Retinal pigment epithelial cell (primary cell): ENCODE measurements around the gene NOTCH1.

Experiments used
- DNase-seq: peaks from one replicate; pipeline ENCODE4 v3.0.0-alpha.2; 2010; ENCODE audit warnings: low read depth
- H3K4me3 ChIP-seq: 2 replicates; pipeline ENCODE4 v1.5.1; 2011; ENCODE audit warnings: mild to moderate bottlenecking, low read length, control low read depth, moderate library complexity
- CTCF ChIP-seq: conservative IDR thresholded peaks from 2 replicates; pipeline ENCODE4 v1.5.1; 2011; ENCODE audit warnings: low read depth, low read length, control low read depth, inconsistent platforms

Gene NOTCH1

DNA sequence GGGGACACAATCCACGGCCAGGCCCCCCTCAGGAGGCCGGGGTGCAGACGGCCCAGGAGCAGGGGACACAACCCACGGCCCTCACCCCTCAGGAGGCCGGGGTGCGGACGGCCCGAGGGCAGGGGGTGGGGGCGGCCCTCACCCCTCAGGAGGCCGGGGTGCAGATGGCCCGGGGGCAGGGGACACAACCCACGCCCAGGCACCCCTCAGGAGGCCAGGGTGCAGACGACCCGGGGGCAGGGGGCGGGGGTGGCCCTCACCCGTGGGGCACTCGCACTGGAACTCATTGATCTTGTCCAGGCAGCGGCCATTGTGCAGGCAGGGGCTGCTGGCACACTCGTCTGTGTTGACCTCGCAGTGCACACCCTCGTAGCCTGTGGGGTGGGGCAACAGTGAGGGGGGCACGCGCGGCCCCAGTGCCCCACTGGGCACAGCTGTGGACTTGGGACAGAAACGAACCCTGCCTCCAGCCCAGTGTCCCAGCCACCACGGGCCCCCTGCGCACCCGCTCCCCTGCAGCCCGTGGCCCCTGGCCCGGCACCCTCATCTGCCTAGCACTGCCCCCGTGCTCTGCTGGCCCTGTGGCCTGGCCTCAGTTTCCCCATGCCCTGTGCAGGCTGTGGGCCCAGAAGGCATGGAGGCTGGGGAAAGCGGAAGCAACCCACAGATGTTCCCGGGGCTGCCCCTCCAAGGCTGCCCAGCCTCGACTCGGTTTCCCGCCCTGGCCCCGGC, 28.7 kb downstream of the NOTCH1 start:
- DNase-seq: no peak
- TF ChIP-seq CTCF: no peak

GRCh38 chr9:136516191-136516654, 29.6 kb downstream of the NOTCH1 start:
- no peak for TF ChIP-seq CTCF
- DNase-seq: no peak
- no peak overlapping the region for H3K4me3 ChIP-seq

More for the DNA sequence above, 28.7 kb downstream of the NOTCH1 start:
- no peak overlapping the region for H3K4me3 ChIP-seq

GRCh38 chr9:136515276-136515675, 30.6 kb downstream of the NOTCH1 start:
- DNase-seq: no peak
- H3K4me3 ChIP-seq: no peak overlapping the region
- no peak for TF ChIP-seq CTCF

GRCh38 chr9:136514022-136514714, 31.7 kb downstream of the NOTCH1 start:
- no peak for TF ChIP-seq CTCF
- DNase-seq: no peak
- no peak overlapping the region for H3K4me3 ChIP-seq

DNA sequence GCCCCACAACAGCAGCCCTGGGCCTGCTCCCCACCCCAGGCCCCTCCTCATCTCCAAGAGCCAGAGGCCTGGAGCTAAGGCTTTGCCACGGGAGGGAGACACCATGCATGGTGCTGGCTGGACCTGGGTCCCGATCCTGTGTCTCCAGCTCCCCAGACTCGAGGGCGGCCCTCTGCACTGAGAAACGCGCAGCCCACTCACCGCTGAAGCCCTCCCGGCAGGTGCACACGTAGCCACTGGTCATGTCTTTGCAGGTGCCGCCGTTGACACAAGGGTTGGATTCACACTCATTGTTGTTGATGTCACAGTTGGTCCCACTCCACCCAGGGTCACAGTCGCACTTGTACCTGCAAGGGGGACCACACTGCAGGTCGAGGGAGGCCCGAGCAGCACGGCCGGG, 32.7 kb downstream of the NOTCH1 start:
- TF ChIP-seq CTCF: no peak
- DNase-seq: no peak
- H3K4me3 ChIP-seq: no peak overlapping the region

GRCh38 chr9:136512651-136513071, 33.2 kb downstream of the NOTCH1 start:
- no peak for DNase-seq
- no peak overlapping the region for H3K4me3 ChIP-seq
- no peak for TF ChIP-seq CTCF
